ENCODE data around the gene GPBP1. TPM values are rescaled to one million over a fixed set of nuclear protein-coding genes. Genes with fewer than 3 reads are reported as not detected.
"Not testable (repeated sequence)": the region's sequence is repeated elsewhere in the genome, so short reads cannot be mapped to it uniquely, and the experiment has no call there.

Gene GPBP1
- polyA plus RNA-seq, 1 of the 3 experiments (the other 2 are of a cell fraction): 11.4 TPM

GRCh38 chr5:57307516-57307915, 133.7 kb downstream of the GPBP1 start:
- WGBS (ENCODE audit: low lambda C conversion rate): 56% methylated on average over 2 of the region's 2 CpGs
- no peaks in the 10 kb centered on the region for H3K27me3 ChIP-seq (ENCODE audit: insufficient read depth)
- H3K9ac ChIP-seq: no peak overlapping the region
- ChIA-PET POLR2A (no interaction called here), CTCF (interaction anchor here (1.1 kb wide), 1 partner anchor 472 kb away, joined by 3 read pairs; no protein-coding TSS in a partner anchor)
- no peaks in the 10 kb centered on the region for H3K36me3 ChIP-seq (replicated peaks in 1 of 2; ENCODE audit: control insufficient read depth in 1 of 2, insufficient read depth in 2 of 2, low read length in 1 of 2)
- H3K4me3 ChIP-seq (ENCODE audit: low read depth in 2 of 2, low read length in 1 of 2): no peak overlapping the region
- no peak overlapping the region for H3K27ac ChIP-seq (ENCODE audit: low read depth in 2 of 2, low read length in 1 of 2)
- TF ChIP-seq, protein P1, sequence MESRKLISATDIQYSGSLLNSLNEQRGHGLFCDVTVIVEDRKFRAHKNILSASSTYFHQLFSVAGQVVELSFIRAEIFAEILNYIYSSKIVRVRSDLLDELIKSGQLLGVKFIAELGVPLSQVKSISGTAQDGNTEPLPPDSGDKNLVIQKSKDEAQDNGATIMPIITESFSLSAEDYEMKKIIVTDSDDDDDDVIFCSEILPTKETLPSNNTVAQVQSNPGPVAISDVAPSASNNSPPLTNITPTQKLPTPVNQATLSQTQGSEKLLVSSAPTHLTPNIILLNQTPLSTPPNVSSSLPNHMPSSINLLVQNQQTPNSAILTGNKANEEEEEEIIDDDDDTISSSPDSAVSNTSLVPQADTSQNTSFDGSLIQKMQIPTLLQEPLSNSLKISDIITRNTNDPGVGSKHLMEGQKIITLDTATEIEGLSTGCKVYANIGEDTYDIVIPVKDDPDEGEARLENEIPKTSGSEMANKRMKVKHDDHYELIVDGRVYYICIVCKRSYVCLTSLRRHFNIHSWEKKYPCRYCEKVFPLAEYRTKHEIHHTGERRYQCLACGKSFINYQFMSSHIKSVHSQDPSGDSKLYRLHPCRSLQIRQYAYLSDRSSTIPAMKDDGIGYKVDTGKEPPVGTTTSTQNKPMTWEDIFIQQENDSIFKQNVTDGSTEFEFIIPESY (IDR thresholded peaks at IDR 0.05; ENCODE audit: borderline replicate concordance, low read depth): no peak
- TF ChIP-seq USF2 (IDR thresholded peaks at IDR 0.05; ENCODE audit: borderline replicate concordance, low read depth, low read length) (no peak), JUND (IDR thresholded peaks at IDR 0.05) (no peak), EZH2phosphoT487 (IDR thresholded peaks at IDR 0.05; ENCODE audit: borderline replicate concordance, low read depth) (no peak), CTCF (IDR thresholded peaks at IDR 0.05) (no peak), FOXM1 (IDR thresholded peaks at IDR 0.05; ENCODE audit: low read depth) (no peak), SIN3A (IDR thresholded peaks at IDR 0.05; ENCODE audit: borderline replicate concordance, low read depth, low read length) (no peak), GABPA (IDR thresholded peaks at IDR 0.05; ENCODE audit: low read depth) (no peak), FOSL2 (IDR thresholded peaks at IDR 0.05; ENCODE audit: borderline replicate concordance, low read depth) (no peak), CHD2 (IDR thresholded peaks at IDR 0.05; ENCODE audit: low read length, partially characterized antibody) (no peak), NFIC (IDR thresholded peaks at IDR 0.05; ENCODE audit: borderline replicate concordance) (no peak), MEF2A (IDR thresholded peaks at IDR 0.05; ENCODE audit: borderline replicate concordance, low read depth) (no peak), TEAD4 (IDR thresholded peaks at IDR 0.05; ENCODE audit: borderline replicate concordance, insufficient read depth) (no peak), GATA2 (CRISPR knock-in tag; IDR thresholded peaks at IDR 0.05) (no peak), POLR2AphosphoS5 (IDR thresholded peaks at IDR 0.05; ENCODE audit: low read depth, low read length) (no peak), NRF1 (IDR thresholded peaks at IDR 0.05; ENCODE audit: low read depth, low read length) (no peak)
- H3K9me3 ChIP-seq: 0 out of 2 replicates have a peak, but pooled peaks cover 5% of the 10 kb centered on the region
- H3K9me2 ChIP-seq: no peaks in the 10 kb centered on the region
- no peaks in the 10 kb centered on the region for H3F3A ChIP-seq (replicated peaks; ENCODE audit: insufficient read depth)
- no peak overlapping the region for H3K4me2 ChIP-seq
- H3K4me1 ChIP-seq (ENCODE audit: control insufficient read depth in 1 of 2, insufficient read depth in 2 of 2, low read depth in 1 of 2, low read length in 1 of 2): no peaks in the 10 kb centered on the region; a peak in 1 of 4 replicates
- no peaks in the 10 kb centered on the region for H3K79me2 ChIP-seq (ENCODE audit: insufficient read depth)
- DNase-seq: no peak
- no peaks in the 10 kb centered on the region for H4K20me1 ChIP-seq (ENCODE audit: insufficient read depth)
- no peak overlapping the region for H2AFZ ChIP-seq (ENCODE audit: low read depth)

DNA sequence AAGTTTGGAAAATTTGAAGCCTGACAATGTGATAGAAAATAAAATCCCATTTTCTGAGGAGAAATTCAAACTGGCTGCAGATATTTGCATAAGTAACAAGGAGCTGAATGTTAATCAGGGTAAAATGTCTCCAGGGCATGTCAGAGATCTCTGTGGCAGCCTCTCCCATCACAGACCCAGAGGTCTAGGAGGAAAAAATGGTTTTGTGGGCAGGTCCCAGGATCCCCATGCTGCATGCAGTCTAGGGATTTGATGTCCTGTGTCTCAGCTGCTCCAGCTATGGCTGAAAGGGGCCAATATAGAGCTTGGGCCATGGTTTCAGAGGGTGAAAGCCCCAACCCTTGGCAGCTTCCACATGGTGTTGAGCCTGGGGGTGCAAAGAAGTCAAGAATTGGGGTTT, 135.2 kb downstream of the GPBP1 start:
- H3K27ac ChIP-seq (ENCODE audit: low read depth in 2 of 2, low read length in 1 of 2); POLR2A ChIA-PET; H3K9me2 ChIP-seq; H3K27me3 ChIP-seq (ENCODE audit: insufficient read depth); H3K9me3 ChIP-seq; H3K4me3 ChIP-seq (ENCODE audit: low read depth in 2 of 2, low read length in 1 of 2); H3K9ac ChIP-seq; H3F3A ChIP-seq (replicated peaks; ENCODE audit: insufficient read depth); H2AFZ ChIP-seq (ENCODE audit: low read depth); H3K36me3 ChIP-seq (replicated peaks in 1 of 2; ENCODE audit: control insufficient read depth in 1 of 2, insufficient read depth in 2 of 2, low read length in 1 of 2); H3K79me2 ChIP-seq (ENCODE audit: insufficient read depth); H3K4me2 ChIP-seq; H4K20me1 ChIP-seq (ENCODE audit: insufficient read depth); DNase-seq; H3K4me1 ChIP-seq (ENCODE audit: control insufficient read depth in 1 of 2, insufficient read depth in 2 of 2, low read depth in 1 of 2, low read length in 1 of 2): not testable (repeated sequence)
- CTCF ChIA-PET: interaction anchor here (1.2 kb wide), 1 partner anchor 11 kb away, joined by 7 read pairs; no protein-coding TSS in a partner anchor
